Measurements from ENCODE around the gene LEF1.

DNA sequence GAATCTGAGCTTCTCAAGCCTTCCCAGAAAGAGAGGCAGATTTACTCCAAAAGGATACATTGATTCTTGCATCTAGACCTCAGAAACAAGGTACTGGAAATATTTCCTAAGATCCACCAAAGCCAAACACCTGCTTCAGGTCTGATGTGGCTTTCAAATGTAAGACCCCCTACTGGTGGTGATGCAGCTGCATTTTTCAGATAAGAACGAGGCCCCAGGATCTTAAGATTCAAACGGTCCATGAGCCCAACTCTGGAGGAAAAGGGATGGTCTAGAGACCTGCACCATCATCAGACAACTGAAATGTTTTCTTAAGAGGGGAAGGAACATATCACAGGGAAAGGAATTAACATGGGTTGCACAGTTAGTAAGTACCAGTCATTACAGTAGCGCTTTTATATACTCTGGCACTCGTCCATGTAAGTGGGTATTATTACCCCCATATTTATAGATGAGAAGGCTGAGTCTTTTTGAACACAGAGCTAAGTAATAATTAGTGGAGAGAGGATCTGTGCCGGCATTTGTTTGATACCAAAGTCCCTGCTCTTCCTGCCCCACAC, 73.7 kb downstream of the LEF1 start:
- TF ChIP-seq POLR2A (IDR thresholded peaks at IDR 0.05; ENCODE audit: low read depth, low read length) (no peak), TAF1 (IDR thresholded peaks at IDR 0.05; ENCODE audit: low read depth, low read length) (no peak)
